Mesendoderm (in vitro differentiated cells): ENCODE measurements around the gene EVPL.

Experiments
- DNase-seq: peaks from one replicate; pipeline ENCODE4 v3.0.0; 2013
- H2AK5ac ChIP-seq: 2 replicates; pipeline ENCODE4 v1.6.1; 2013; ENCODE audit warnings: low read length, inconsistent platforms
- H2BK120ac ChIP-seq: 2 replicates; pipeline ENCODE4 v1.6.1; 2013; ENCODE audit warnings: low read depth, mild to moderate bottlenecking, low read length, moderate library complexity, mixed read lengths
- H2BK15ac ChIP-seq: replicated peaks from 2 replicates; pipeline ENCODE4 v1.6.1; 2013; ENCODE audit warnings: low read depth, mild to moderate bottlenecking, moderate library complexity
- H2BK5ac ChIP-seq: 2 replicates; pipeline ENCODE4 v1.6.1; 2013; ENCODE audit warnings: low read length, inconsistent platforms
- H3K18ac ChIP-seq: 2 replicates; pipeline ENCODE4 v1.6.1; 2013; ENCODE audit warnings: mild to moderate bottlenecking, low read length, mixed read lengths
- H3K23ac ChIP-seq: one replicate; pipeline ENCODE4 v1.6.1; 2013; ENCODE audit warnings: low read length
- H3K27ac ChIP-seq: 2 replicates; pipeline ENCODE4 v1.5.1; 2013; ENCODE audit warnings: low read depth, mild to moderate bottlenecking, inconsistent platforms, low read length, moderate library complexity
- H3K27me3 ChIP-seq: 2 replicates; pipeline ENCODE4 v1.6.1; 2013; ENCODE audit warnings: low read length, control low read depth, mild to moderate bottlenecking, inconsistent platforms; ENCODE audit not compliant: insufficient read depth, poor library complexity
- H3K36me3 ChIP-seq: 2 replicates; pipeline ENCODE4 v1.6.1; 2013; ENCODE audit warnings: low read length, inconsistent platforms; ENCODE audit not compliant: control insufficient read depth, insufficient read depth
- H3K4ac ChIP-seq: one replicate; pipeline ENCODE4 v1.6.1; 2013; ENCODE audit warnings: low read depth, mild to moderate bottlenecking, low read length, moderate library complexity
- H3K4me1 ChIP-seq: 2 replicates; pipeline ENCODE4 v1.6.1; 2013; ENCODE audit warnings: low read depth, low read length, inconsistent platforms; ENCODE audit not compliant: control insufficient read depth
- H3K4me2 ChIP-seq: 2 replicates; pipeline ENCODE4 v1.6.1; 2013; ENCODE audit warnings: low read length
- H3K4me3 ChIP-seq: 2 replicates; pipeline ENCODE4 v1.5.1; 2013; ENCODE audit warnings: mild to moderate bottlenecking, low read length
- H3K56ac ChIP-seq: one replicate; pipeline ENCODE4 v1.6.1; 2013; ENCODE audit warnings: low read length
- H3K79me1 ChIP-seq: 2 replicates; pipeline ENCODE4 v1.6.1; 2013; ENCODE audit warnings: low read length, inconsistent platforms
- H3K79me2 ChIP-seq: 2 replicates; pipeline ENCODE4 v1.6.1; 2013; ENCODE audit warnings: mild to moderate bottlenecking, low read length; ENCODE audit not compliant: control insufficient read depth, insufficient read depth
- H3K9ac ChIP-seq: 2 replicates; pipeline ENCODE4 v1.6.1; 2013; ENCODE audit warnings: low read length, inconsistent platforms
- H4K5ac ChIP-seq: one replicate; pipeline ENCODE4 v1.6.1; 2013; ENCODE audit warnings: low read length
- H4K8ac ChIP-seq: one replicate; pipeline ENCODE4 v1.6.1; 2013; ENCODE audit warnings: low read depth, mild to moderate bottlenecking, control low read depth, low read length, moderate library complexity
- WGBS: extraction: QIAGEN DNeasy Blood & Tissue Kit; methylation state at CpG from one replicate; pipeline ENCODE4 v1.1.7; 2013; ENCODE audit warnings: low lambda C conversion rate, missing lambda C conversion rate; ENCODE audit not compliant: insufficient coverage; ENCODE audit errors: extremely low coverage; 5-methylcytosine and 5-hydroxymethylcytosine counted together

The EVPL gene

DNA sequence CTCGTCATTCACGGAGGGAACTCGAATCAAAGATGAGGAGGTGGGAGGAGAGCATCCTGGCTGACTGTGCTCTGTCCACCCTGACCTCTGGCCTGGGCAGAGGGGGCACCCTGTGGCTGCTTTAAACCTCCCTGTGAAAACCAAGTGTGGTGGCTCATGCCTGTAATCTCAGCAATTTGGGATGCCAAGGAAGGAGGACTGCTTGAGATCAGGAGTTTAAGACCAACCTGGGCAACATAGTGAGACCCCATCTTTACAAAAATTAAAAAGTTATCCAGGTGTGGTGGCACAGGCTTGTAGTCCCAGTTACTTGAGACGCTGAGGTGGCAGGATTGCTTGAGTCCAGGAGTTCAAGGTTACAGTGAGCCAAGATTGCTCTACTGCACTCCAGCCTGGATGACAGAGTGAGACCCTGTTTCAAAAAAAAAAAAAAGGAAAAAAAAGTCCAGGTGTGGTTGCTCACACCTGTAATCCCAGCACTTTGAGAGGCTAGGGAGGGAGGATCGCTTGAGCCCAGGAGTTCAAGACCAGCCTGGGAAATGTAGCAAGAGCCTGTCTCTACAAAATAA is 32.2 kb downstream of the EVPL start:
- Histone ChIP-seq H3K27me3 (no peaks in the 10 kb centered on the region), H3K18ac (no peak overlapping the region), H3K36me3 (peaks cover 3% of the 10 kb centered on the region), H3K9ac (no peak overlapping the region), H3K79me1 (no peaks in the 10 kb centered on the region), H3K56ac (no peak overlapping the region), H3K27ac (no peak overlapping the region), H3K4ac (no peak overlapping the region), H3K4me3 (no peak overlapping the region), H2BK120ac (no peak overlapping the region), H2AK5ac (no peak overlapping the region), H2BK15ac (no peak overlapping the region), H4K5ac (no peak overlapping the region), H3K4me1 (no peaks in the 10 kb centered on the region), H3K79me2 (no peaks in the 10 kb centered on the region), H2BK5ac (no peak overlapping the region), H4K8ac (no peak overlapping the region), H3K4me2 (no peak overlapping the region), H3K23ac (no peak overlapping the region)
- WGBS = no CpG with 5 or more reads among the region's 5 CpGs
- no peak for DNase-seq

DNA sequence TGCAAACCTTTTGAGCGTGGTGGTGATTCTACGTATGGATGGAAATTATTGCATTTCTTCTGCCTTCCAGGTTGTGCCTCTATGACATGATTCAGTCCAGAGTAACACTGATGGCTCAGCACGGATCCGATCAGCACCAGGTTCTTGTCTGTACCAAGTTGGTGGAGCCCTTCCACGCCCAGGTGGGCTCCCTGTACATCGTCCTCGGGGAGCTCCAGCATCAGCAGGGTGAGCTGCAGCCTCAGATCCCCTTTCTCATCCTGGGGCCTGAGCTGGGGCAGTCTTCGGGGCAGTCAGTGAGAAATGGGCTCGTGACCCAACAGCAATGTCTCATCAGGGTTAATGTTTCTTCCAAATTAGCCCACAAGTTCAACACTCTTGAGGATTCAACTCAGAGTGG is 35.7 kb downstream of the EVPL start:
- no peak overlapping the region for H4K8ac ChIP-seq
- no peak overlapping the region for H3K27ac ChIP-seq
- DNase-seq = no peak
- no peaks in the 10 kb centered on the region for H3K27me3 ChIP-seq
- no peak overlapping the region for H3K4me2 ChIP-seq
- H3K18ac ChIP-seq = no peak overlapping the region
- no peak overlapping the region for H2BK120ac ChIP-seq
- H2BK5ac ChIP-seq = no peak overlapping the region
- H3K4me3 ChIP-seq = no peak overlapping the region
- H3K79me1 ChIP-seq = peaks cover 2% of the 10 kb centered on the region
- H3K79me2 ChIP-seq = no peaks in the 10 kb centered on the region
- no peak overlapping the region for H2BK15ac ChIP-seq
- H3K9ac ChIP-seq = no peak overlapping the region
- whole genome bisulfite sequencing = no CpG with 5 or more reads among the region's 9 CpGs
- no peaks in the 10 kb centered on the region for H3K4me1 ChIP-seq
- peaks cover 3% of the 10 kb centered on the region for H3K36me3 ChIP-seq
- H2AK5ac ChIP-seq = no peak overlapping the region
- no peak overlapping the region for H3K23ac ChIP-seq
- no peak overlapping the region for H4K5ac ChIP-seq
- H3K4ac ChIP-seq = no peak overlapping the region
- no peak overlapping the region for H3K56ac ChIP-seq

DNA sequence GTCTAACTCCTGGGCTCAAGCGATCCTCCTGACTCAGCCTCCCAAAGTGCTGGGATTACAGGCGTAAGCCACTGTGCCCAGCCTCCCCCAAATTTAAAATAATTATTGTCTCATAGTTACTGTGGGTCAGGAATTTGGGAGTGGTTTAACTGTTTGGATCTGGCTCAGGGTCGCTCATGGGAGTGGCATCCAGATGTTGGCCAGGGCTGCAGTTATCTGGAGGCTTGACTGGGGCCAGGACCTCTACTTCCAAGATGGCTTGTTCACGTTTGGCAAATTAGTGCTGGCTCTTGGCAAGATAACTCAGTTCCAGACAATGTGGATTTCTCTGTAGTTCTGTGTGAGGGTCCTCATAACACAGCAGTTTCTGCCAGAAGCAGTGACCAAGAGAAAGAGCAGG is 40.1 kb downstream of the EVPL start:
- Histone ChIP-seq H3K79me1 (peaks cover 2% of the 10 kb centered on the region), H2BK120ac (no peak overlapping the region), H3K4ac (no peak overlapping the region), H4K5ac (no peak overlapping the region), H2AK5ac (no peak overlapping the region), H3K4me1 (peaks cover 11% of the 10 kb centered on the region), H4K8ac (no peak overlapping the region), H3K18ac (no peak overlapping the region), H2BK5ac (peak overlapping the region; percentile 63), H3K36me3 (peaks cover 3% of the 10 kb centered on the region), H3K4me3 (no peak overlapping the region), H3K56ac (peak overlapping the region; percentile 70), H2BK15ac (no peak overlapping the region), H3K9ac (no peak overlapping the region), H3K23ac (no peak overlapping the region), H3K27ac (no peak overlapping the region), H3K79me2 (no peaks in the 10 kb centered on the region), H3K4me2 (no peak overlapping the region), H3K27me3 (no peaks in the 10 kb centered on the region)
- no CpG with 5 or more reads among the region's 4 CpGs for WGBS
- DNase-seq = no peak

DNA sequence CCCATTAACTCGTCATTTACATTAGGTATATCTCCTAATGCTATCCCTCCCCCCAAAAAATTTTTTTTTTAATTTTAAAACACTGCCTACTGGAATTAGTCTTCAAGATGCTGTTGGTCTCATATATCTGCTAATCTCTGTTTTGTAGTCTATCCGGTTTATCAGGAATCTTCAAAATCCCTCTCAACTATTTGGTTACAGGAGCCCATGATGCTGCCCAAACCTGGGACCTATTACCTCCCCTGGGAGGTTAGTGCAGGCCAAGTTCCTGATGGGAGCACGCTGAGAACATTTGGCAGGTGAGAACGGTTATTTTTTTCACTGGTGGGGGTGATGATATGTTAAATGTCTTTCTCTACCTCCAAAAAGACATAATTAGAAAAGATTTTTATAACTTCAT is 41.1 kb downstream of the EVPL start:
- H3K9ac ChIP-seq = no peak overlapping the region
- no peak overlapping the region for H2AK5ac ChIP-seq
- no peak overlapping the region for H3K56ac ChIP-seq
- no peak overlapping the region for H3K23ac ChIP-seq
- H3K4ac ChIP-seq = no peak overlapping the region
- H4K5ac ChIP-seq = no peak overlapping the region
- no peak overlapping the region for H3K4me3 ChIP-seq
- H2BK5ac ChIP-seq = no peak overlapping the region
- WGBS = no CpG with 5 or more reads among the region's 4 CpGs
- no peaks in the 10 kb centered on the region for H3K36me3 ChIP-seq
- no peaks in the 10 kb centered on the region for H3K27me3 ChIP-seq
- H3K4me1 ChIP-seq = peaks cover 11% of the 10 kb centered on the region
- no peak for DNase-seq
- peaks cover 2% of the 10 kb centered on the region for H3K79me1 ChIP-seq
- no peak overlapping the region for H2BK15ac ChIP-seq
- H4K8ac ChIP-seq = no peak overlapping the region
- H3K4me2 ChIP-seq = no peak overlapping the region
- H2BK120ac ChIP-seq = no peak overlapping the region
- H3K18ac ChIP-seq = no peak overlapping the region
- no peak overlapping the region for H3K27ac ChIP-seq
- no peaks in the 10 kb centered on the region for H3K79me2 ChIP-seq

DNA sequence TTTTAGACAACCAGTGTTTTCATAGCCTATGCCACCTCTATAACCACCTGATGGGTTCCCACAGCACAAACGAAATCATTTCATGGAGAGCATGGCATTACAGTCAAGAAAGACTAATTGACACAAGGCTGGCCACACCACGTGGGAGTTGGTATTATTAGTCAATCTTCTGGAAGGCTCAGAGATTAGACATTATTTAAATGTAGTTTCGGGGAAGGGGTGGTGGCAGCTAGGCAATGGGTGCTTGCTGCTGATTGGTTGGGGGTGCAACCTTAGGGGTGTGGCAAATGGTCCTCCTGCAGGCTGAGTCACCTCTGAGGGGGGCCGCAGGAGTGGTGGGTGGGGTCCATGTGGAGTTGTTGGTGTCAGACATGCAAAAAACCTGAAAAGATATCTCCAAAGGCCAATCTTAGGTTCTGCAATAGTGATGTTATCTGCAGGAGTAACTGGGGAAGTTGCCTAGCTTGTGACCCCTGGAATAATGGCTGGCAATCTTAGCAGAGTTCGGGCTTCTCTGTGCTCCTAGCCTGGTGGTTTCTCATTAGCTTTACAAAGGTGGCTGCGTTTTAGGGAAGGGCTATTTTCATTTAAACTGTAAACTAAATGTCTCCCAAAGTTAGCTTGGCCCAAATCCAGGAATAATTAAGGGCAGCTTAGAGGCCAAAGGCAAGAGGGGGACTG is 43.5 kb downstream of the EVPL start:
- H2BK120ac ChIP-seq = peak overlapping the region; percentile 29
- H4K5ac ChIP-seq = peak overlapping the region; percentile 89
- H2AK5ac ChIP-seq = peak overlapping the region; percentile 25
- peaks cover 11% of the 10 kb centered on the region for H3K4me1 ChIP-seq
- peak overlapping the region; percentile 94 for H3K4ac ChIP-seq
- no peaks in the 10 kb centered on the region for H3K36me3 ChIP-seq
- no peak overlapping the region for H4K8ac ChIP-seq
- H3K18ac ChIP-seq = peak overlapping the region; percentile 88
- no peaks in the 10 kb centered on the region for H3K79me2 ChIP-seq
- peak overlapping the region; percentile 83 for H3K56ac ChIP-seq
- DNase-seq = peak; percentile 97
- peak overlapping the region; percentile 53 for H3K9ac ChIP-seq
- no peaks in the 10 kb centered on the region for H3K27me3 ChIP-seq
- peak overlapping the region; percentile 94 for H2BK5ac ChIP-seq
- H3K79me1 ChIP-seq = peaks cover 2% of the 10 kb centered on the region
- no peak overlapping the region for H3K4me3 ChIP-seq
- WGBS = no CpG with 5 or more reads among the region's 6 CpGs
- H2BK15ac ChIP-seq = peak overlapping the region; percentile 45
- peak overlapping the region; percentile 33 for H3K4me2 ChIP-seq
- H3K27ac ChIP-seq = peak overlapping the region; percentile 94
- no peak overlapping the region for H3K23ac ChIP-seq
